ENCODE results near the gene WNT3. TPM values are rescaled to one million over a fixed set of nuclear protein-coding genes. Genes with fewer than 3 reads are reported as not detected.

WNT3 gene
- total and polyA plus RNA-seq, 2 donors (not counting 3 experiments of a cell fraction or from before 2014, with no cell fraction given) = 1.4 to 2.1 TPM

DNA sequence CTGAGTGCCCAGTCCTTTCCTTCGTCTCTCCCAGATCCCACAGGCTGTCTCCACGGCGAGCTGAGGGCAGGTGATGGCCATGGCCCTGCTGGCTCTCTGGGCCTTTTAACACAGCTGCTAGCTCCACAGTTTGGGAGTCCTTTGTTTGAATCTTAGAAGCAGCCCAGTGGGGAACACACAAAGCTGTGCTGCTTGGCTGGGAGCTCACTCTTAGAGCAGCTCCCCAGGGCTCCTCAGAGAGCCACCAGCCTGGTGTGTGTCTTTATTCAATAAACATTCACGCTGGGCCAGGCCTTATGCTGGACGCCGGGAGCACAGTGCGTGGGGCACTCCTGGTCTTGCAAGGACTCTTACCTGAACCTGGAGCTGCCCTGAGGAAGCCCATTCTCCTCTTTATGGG, 29.7 kb downstream of the WNT3 start:
- Histone ChIP-seq H2AFZ (ENCODE audit: low read depth, low read length) (no peak overlapping the region), H4K20me1 (replicated peaks; ENCODE audit: control insufficient read depth, extremely low read depth, insufficient read depth, low read length) (no peaks in the 10 kb centered on the region), H3K36me3 (ENCODE audit: control insufficient read depth in 2 of 2, extremely low read depth in 1 of 2, insufficient read depth in 2 of 2, low read length in 2 of 2) (no peaks in the 10 kb centered on the region), H3K9me1 (replicated peaks; ENCODE audit: control insufficient read depth, extremely low read depth, insufficient read depth, low read length) (no peaks in the 10 kb centered on the region), H3K9me3 (replicated peaks; ENCODE audit: control insufficient read depth, insufficient read depth, low read length) (no peaks in the 10 kb centered on the region), H3K9ac (replicated peaks; ENCODE audit: extremely low read depth, insufficient read depth, low read length) (no peak overlapping the region), H3K27me3 (ENCODE audit: control insufficient read depth in 2 of 2, insufficient read depth in 2 of 2, low read length in 2 of 2) (peaks cover 0 to 3% of the 10 kb centered on the region in 2 experiments), H3K4me3 (replicated peaks in 1 of 3; ENCODE audit: insufficient read depth in 1 of 3, low read depth in 1 of 3, low read length in 3 of 3) (no peak overlapping the region), H3K4me2 (ENCODE audit: insufficient read depth, low read length) (no peak overlapping the region), H3K4me1 (ENCODE audit: control insufficient read depth, extremely low read depth, insufficient read depth, low read length) (no peaks in the 10 kb centered on the region), H3K27ac (ENCODE audit: insufficient read depth, low read depth, low read length) (no peak overlapping the region), H3K79me2 (ENCODE audit: control insufficient read depth, insufficient read depth, low read length) (no peaks in the 10 kb centered on the region)
- no TSS peak for BruUV-seq (replicated peaks)
- dilution Hi-C loops (cut with MboI; ENCODE audit: extremely low pct_ligation_motif_present, low sequenced_read_pairs) = no loop called here
- FAIRE-seq (no peak), DNase-seq (ENCODE audit: low read depth, low spot score) (no peak)
- intact Hi-C loops (cut with micrococcal nuclease) = loop anchor here (10.0 kb wide), 1 partner anchor 46 kb away; no protein-coding TSS in a partner anchor
- TF ChIP-seq MYC (IDR thresholded peaks at IDR 0.05; ENCODE audit: low read depth, low read length) (no peak), POLR2AphosphoS5 (IDR thresholded peaks at IDR 0.05; ENCODE audit: insufficient read depth, low read depth, low read length) (no peak), FOS (IDR thresholded peaks at IDR 0.05; ENCODE audit: borderline replicate concordance, insufficient read depth, low read length) (no peak), POLR2A (IDR thresholded peaks at IDR 0.05; ENCODE audit: low read depth, low read length) (no peak), JUN (IDR thresholded peaks at IDR 0.05; ENCODE audit: borderline replicate concordance, insufficient read depth, insufficient read length, low read depth) (no peak), EZH2 (IDR thresholded peaks at IDR 0.05; ENCODE audit: borderline replicate concordance, low read depth, low read length, severe bottlenecking) (no peak)
- TF ChIP-seq, protein P1, sequence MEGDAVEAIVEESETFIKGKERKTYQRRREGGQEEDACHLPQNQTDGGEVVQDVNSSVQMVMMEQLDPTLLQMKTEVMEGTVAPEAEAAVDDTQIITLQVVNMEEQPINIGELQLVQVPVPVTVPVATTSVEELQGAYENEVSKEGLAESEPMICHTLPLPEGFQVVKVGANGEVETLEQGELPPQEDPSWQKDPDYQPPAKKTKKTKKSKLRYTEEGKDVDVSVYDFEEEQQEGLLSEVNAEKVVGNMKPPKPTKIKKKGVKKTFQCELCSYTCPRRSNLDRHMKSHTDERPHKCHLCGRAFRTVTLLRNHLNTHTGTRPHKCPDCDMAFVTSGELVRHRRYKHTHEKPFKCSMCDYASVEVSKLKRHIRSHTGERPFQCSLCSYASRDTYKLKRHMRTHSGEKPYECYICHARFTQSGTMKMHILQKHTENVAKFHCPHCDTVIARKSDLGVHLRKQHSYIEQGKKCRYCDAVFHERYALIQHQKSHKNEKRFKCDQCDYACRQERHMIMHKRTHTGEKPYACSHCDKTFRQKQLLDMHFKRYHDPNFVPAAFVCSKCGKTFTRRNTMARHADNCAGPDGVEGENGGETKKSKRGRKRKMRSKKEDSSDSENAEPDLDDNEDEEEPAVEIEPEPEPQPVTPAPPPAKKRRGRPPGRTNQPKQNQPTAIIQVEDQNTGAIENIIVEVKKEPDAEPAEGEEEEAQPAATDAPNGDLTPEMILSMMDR (IDR thresholded peaks at IDR 0.05; ENCODE audit: extremely low read depth in 1 of 2, insufficient read depth in 1 of 2, low read depth in 1 of 2, low read length in 2 of 2) = no peak
- POLR2A ChIA-PET = no interaction called here
- CTCF ChIA-PET = interaction anchor here (2.4 kb wide), 1 partner anchor 46 kb away, joined by 6 read pairs; no protein-coding TSS in a partner anchor

Data from endothelial cell of umbilical vein (primary cell).